ENCODE results near the gene CELF2.

DNA sequence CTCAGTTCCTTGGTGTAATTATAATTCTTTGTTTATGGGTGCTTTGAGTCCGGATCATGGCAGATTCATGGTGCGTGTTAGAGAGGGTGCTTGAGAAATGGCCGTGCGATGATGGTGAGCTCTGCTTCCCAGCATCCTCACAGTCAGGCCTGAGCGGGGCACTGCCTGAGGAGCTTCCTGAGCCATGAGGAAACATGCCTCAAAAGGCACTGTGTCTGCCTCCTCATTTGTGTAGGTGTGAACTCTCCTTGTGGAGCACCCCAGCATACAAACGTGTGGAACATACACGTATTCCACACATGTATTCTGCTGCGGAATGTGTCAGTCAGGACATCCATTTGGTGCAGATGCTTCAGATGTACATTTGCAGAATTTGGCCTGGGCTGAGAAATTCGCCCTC, 205.4 kb downstream of the CELF2 start:
- no peak for TF ChIP-seq POLR2A (IDR thresholded peaks at IDR 0.05)
- TF ChIP-seq, protein P1, sequence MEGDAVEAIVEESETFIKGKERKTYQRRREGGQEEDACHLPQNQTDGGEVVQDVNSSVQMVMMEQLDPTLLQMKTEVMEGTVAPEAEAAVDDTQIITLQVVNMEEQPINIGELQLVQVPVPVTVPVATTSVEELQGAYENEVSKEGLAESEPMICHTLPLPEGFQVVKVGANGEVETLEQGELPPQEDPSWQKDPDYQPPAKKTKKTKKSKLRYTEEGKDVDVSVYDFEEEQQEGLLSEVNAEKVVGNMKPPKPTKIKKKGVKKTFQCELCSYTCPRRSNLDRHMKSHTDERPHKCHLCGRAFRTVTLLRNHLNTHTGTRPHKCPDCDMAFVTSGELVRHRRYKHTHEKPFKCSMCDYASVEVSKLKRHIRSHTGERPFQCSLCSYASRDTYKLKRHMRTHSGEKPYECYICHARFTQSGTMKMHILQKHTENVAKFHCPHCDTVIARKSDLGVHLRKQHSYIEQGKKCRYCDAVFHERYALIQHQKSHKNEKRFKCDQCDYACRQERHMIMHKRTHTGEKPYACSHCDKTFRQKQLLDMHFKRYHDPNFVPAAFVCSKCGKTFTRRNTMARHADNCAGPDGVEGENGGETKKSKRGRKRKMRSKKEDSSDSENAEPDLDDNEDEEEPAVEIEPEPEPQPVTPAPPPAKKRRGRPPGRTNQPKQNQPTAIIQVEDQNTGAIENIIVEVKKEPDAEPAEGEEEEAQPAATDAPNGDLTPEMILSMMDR (IDR thresholded peaks at IDR 0.05), result no peak
